Inflammatory macrophage treated with lipopolysaccharide for 1 hour (primary cell): ENCODE results near the gene EMP3.
"Not testable (repeated sequence)": the region's sequence is repeated elsewhere in the genome, so short reads cannot be mapped to it uniquely, and the experiment has no call there.

ENCODE experiments used
- DNase-seq, 2 donors: peaks; one replicate each; pipeline ENCODE4 v3.0.0-alpha.2; 2020 to 2022

EMP3 gene

GRCh38 chr19:48348737-48349136 lies 23.4 kb downstream of the EMP3 start:
- DNase-seq: no peak

- DNase-seq: no peak
Observed at GRCh38 chr19:48350856-48351255, 25.5 kb downstream of the EMP3 start.

- peak in 1 of 2 donors; percentile 93 for DNase-seq
Observed at GRCh38 chr19:48351341-48351752, 26.0 kb downstream of the EMP3 start.

GRCh38 chr19:48353677-48354076 lies 28.3 kb downstream of the EMP3 start:
- DNase-seq: no peak

- DNase-seq: no peak
Observed at GRCh38 chr19:48354332-48354992, 29.1 kb downstream of the EMP3 start.

GRCh38 chr19:48355365-48355954 lies 30.1 kb downstream of the EMP3 start:
- no peak for DNase-seq

- no peak for DNase-seq
Observed at GRCh38 chr19:48359123-48359522, 33.8 kb downstream of the EMP3 start.

- DNase-seq: no peak
Observed at GRCh38 chr19:48361912-48362311, 36.6 kb downstream of the EMP3 start.

GRCh38 chr19:48362716-48363499 lies 37.6 kb downstream of the EMP3 start:
- peak; percentile 89 to 91 for DNase-seq

- no peak for DNase-seq
Observed at GRCh38 chr19:48363500-48363809, 38.1 kb downstream of the EMP3 start.

GRCh38 chr19:48363810-48364597 lies 38.7 kb downstream of the EMP3 start, which contains the start of the genes SYNGR4 and TMEM143:
TSS of gene SYNGR4 (plus strand) at chr19:48364367. CDS start at chr19:48365843, 1,476 bp downstream.
TSS of gene TMEM143 (minus strand) at chr19:48363940. CDS start at chr19:48363920, 20 bp downstream.
- peak; percentile 99 to 100 for DNase-seq

- DNase-seq: no peak
Observed at GRCh38 chr19:48364598-48365348, 39.4 kb downstream of the EMP3 start.

- no peak for DNase-seq
Observed at GRCh38 chr19:48365602-48366001, 40.2 kb downstream of the EMP3 start.

GRCh38 chr19:48367855-48368254 lies 42.5 kb downstream of the EMP3 start:
- no peak for DNase-seq

- DNase-seq: no peak
Observed at GRCh38 chr19:48368936-48369335, 43.6 kb downstream of the EMP3 start.

GRCh38 chr19:48370955-48371354 lies 45.6 kb downstream of the EMP3 start:
- no peak for DNase-seq

- DNase-seq: no peak
Observed at GRCh38 chr19:48371367-48371766, 46.0 kb downstream of the EMP3 start.

- not testable (repeated sequence) for DNase-seq
Observed at GRCh38 chr19:48371771-48372170, 46.4 kb downstream of the EMP3 start.

GRCh38 chr19:48372904-48373303 lies 47.6 kb downstream of the EMP3 start:
- no peak for DNase-seq

GRCh38 chr19:48373567-48373966 lies 48.2 kb downstream of the EMP3 start:
- DNase-seq: no peak

GRCh38 chr19:48378194-48378570 lies 52.8 kb downstream of the EMP3 start:
- no peak for DNase-seq

- DNase-seq: no peak
Observed at GRCh38 chr19:48379058-48379457, 53.7 kb downstream of the EMP3 start.
